Neural cell (in vitro differentiated cells): Measurements from ENCODE around the gene RAB1B. TPM values are rescaled to one million over a fixed set of nuclear protein-coding genes. Genes with fewer than 3 reads are reported as not detected.

Experiments used
- H2AFZ ChIP-seq: fragments of 200-600, 300-800 bp; sonication (generic), shearing (Covaris generic); 2 replicates; pipeline ENCODE4 v1.6.0; 2014; ENCODE audit warnings: low read depth, mild to moderate bottlenecking, antibody characterized with exemption, low read length, moderate library complexity
- H3F3A ChIP-seq: fragments of 200-600 bp; shearing (Covaris generic); 2 replicates; pipeline ENCODE4 v1.6.1; 2016; ENCODE audit warnings: mild to moderate bottlenecking, moderate library complexity, mixed read lengths, antibody characterized with exemption, low read length; ENCODE audit not compliant: insufficient read depth, poor library complexity, severe bottlenecking
- H3K27ac ChIP-seq: fragments of 200-600, 300-800 bp; sonication (generic), shearing (Covaris generic); 2 replicates; pipeline ENCODE4 v1.5.1; 2014; ENCODE audit warnings: mild to moderate bottlenecking, low read length, moderate library complexity
- H3K27me3 ChIP-seq: fragments of 300-800, 200-600 bp; sonication (generic), shearing (Covaris generic); 2 replicates; pipeline ENCODE4 v1.6.0; 2014; ENCODE audit warnings: mild to moderate bottlenecking, low read depth, low read length, moderate library complexity; ENCODE audit not compliant: insufficient read depth
- H3K36me3 ChIP-seq: fragments of 300-800, 200-600 bp; sonication (generic), shearing (Covaris generic); 2 replicates; pipeline ENCODE4 v1.5.1; 2014; ENCODE audit warnings: mild to moderate bottlenecking, antibody characterized with exemption, low read length, moderate library complexity; ENCODE audit not compliant: insufficient read depth
- H3K4me2 ChIP-seq: fragments of 300-800, 200-600 bp; sonication (generic), shearing (Covaris generic); 2 replicates; pipeline ENCODE4 v1.6.0; 2014; ENCODE audit warnings: mild to moderate bottlenecking, low read length
- H3K4me3 ChIP-seq: fragments of 300-800, 200-600 bp; sonication (generic), shearing (Covaris generic); 2 replicates; pipeline ENCODE4 v1.5.1; 2014; ENCODE audit warnings: mild to moderate bottlenecking, low read length, moderate library complexity
- H3K79me2 ChIP-seq: fragments of 200-600 bp; shearing (Covaris generic); replicated peaks from 2 replicates; pipeline ENCODE4 v1.6.0; 2014; ENCODE audit warnings: mild to moderate bottlenecking, low read length, moderate library complexity; ENCODE audit not compliant: insufficient read depth
- H3K9ac ChIP-seq: fragments of 300-800, 200-600 bp; sonication (generic), shearing (Covaris generic); 2 replicates; pipeline ENCODE4 v1.6.1; 2016; ENCODE audit warnings: mild to moderate bottlenecking, low read length, mixed read lengths
- H3K9me2 ChIP-seq: fragments of 200-600 bp; shearing (Covaris generic); 2 replicates; pipeline ENCODE4 v1.6.1; 2016; ENCODE audit warnings: mild to moderate bottlenecking, low read length, mixed read lengths; ENCODE audit not compliant: insufficient read depth
- H3K9me3 ChIP-seq: fragments of 200-600, 300-800 bp; sonication (generic), shearing (Covaris generic); 2 replicates; pipeline ENCODE4 v1.6.1; 2016; ENCODE audit warnings: mild to moderate bottlenecking, mixed run types, low read length, moderate library complexity, mixed read lengths
- H4K20me1 ChIP-seq: fragments of 200-600 bp; shearing (Covaris generic); 2 replicates; pipeline ENCODE4 v1.6.1; 2016; ENCODE audit warnings: mild to moderate bottlenecking, mixed run types; ENCODE audit not compliant: insufficient read depth
- CTCF ChIP-seq: fragments of 450-650 bp; IDR thresholded peaks from 2 replicates; pipeline ENCODE4 v1.5.1; 2014; ENCODE audit warnings: antibody characterized with exemption, mild to moderate bottlenecking, moderate library complexity; ENCODE audit not compliant: poor library complexity, severe bottlenecking
- EP300 ChIP-seq: fragments of 450-650 bp; conservative IDR thresholded peaks from 2 replicates; pipeline ENCODE4 v1.6.1; 2014; ENCODE audit warnings: antibody characterized with exemption, mild to moderate bottlenecking, moderate library complexity; ENCODE audit not compliant: poor library complexity, severe bottlenecking
- EZH2 ChIP-seq: fragments of 200-600, 300-800 bp; shearing (Covaris generic), sonication (generic); IDR thresholded peaks from 2 replicates; pipeline ENCODE4 v1.6.1; 2014; ENCODE audit warnings: antibody characterized with exemption, low read length, borderline replicate concordance, mild to moderate bottlenecking; ENCODE audit not compliant: insufficient read depth, poor library complexity, severe bottlenecking
- MXI1 ChIP-seq: fragments of 450-650 bp; conservative IDR thresholded peaks from 2 replicates; pipeline ENCODE4 v1.6.1; 2014; ENCODE audit warnings: antibody characterized with exemption, mild to moderate bottlenecking; ENCODE audit not compliant: poor library complexity, severe bottlenecking
- POLR2AphosphoS5 ChIP-seq: IDR thresholded peaks from 2 replicates; pipeline ENCODE4 v1.6.1; 2012
- RAD21 ChIP-seq: fragments of 450-650 bp; conservative IDR thresholded peaks from 2 replicates; pipeline ENCODE4 v1.6.1; 2014; ENCODE audit warnings: antibody characterized with exemption, mild to moderate bottlenecking, moderate library complexity
- REST ChIP-seq: IDR thresholded peaks from 2 replicates; pipeline ENCODE4 v1.6.1; 2012; ENCODE audit warnings: borderline replicate concordance
- SMC3 ChIP-seq: fragments of 450-650 bp; conservative IDR thresholded peaks from 2 replicates; pipeline ENCODE4 v1.6.1; 2014; ENCODE audit warnings: antibody characterized with exemption, mild to moderate bottlenecking, moderate library complexity; ENCODE audit not compliant: poor library complexity
- TAF1 ChIP-seq: IDR thresholded peaks from 2 replicates; pipeline ENCODE4 v1.6.1; 2012; ENCODE audit warnings: low read depth
- polyA plus RNA-seq: library from polyadenylated mRNA; depleted of rRNA; stranded (reverse); fragments of >200 nt; gene quantifications from 2 replicates; pipeline ENCODE4 v1.2.3, GENCODE V29; 2014

RAB1B gene
- polyA plus RNA-seq, 1 donor from 2014 or later: 27.2 TPM

- H3K36me3 ChIP-seq: no peaks in the 10 kb centered on the region
- peak; percentile 24 for TF ChIP-seq RAD21
- TF ChIP-seq REST: peak; percentile 14
- peak; percentile 86 for TF ChIP-seq POLR2AphosphoS5
- TF ChIP-seq EP300: peak; percentile 53
- TF ChIP-seq EZH2: no peak
- TF ChIP-seq TAF1: no peak
- TF ChIP-seq CTCF: peak; percentile 64
- TF ChIP-seq MXI1: peak; percentile 87
- peak; percentile 49 for TF ChIP-seq SMC3
- peaks cover 17% of the 10 kb centered on the region for H3K79me2 ChIP-seq
- H3K4me3 ChIP-seq: peak within 1 kb of the TSS; percentile 86
- no peaks in the 10 kb centered on the region for H3K9me3 ChIP-seq
- no peaks in the 10 kb centered on the region for H4K20me1 ChIP-seq
- peak within 1 kb of the TSS; percentile 68 for H3K4me2 ChIP-seq
- peak within 1 kb of the TSS; percentile 92 for H3K9ac ChIP-seq
- peaks cover 32% of the 10 kb centered on the region for H3K27me3 ChIP-seq
- peak within 1 kb of the TSS; percentile 88 for H3K27ac ChIP-seq
- no peaks in the 10 kb centered on the region for H3F3A ChIP-seq
- no peak within 1 kb of the TSS for H2AFZ ChIP-seq
- no peaks in the 10 kb centered on the region for H3K9me2 ChIP-seq
These were observed 20.5 kb downstream of the RAB1B start, which contains the start of gene YIF1A for GRCh38 chr11:66288671-66289547. Gene YIF1A (minus strand): TSS chr11:66289143. CDS start chr11:66288985, 158 bp downstream.

- H3K27ac ChIP-seq: peak overlapping the region; percentile 73
These were observed 21.3 kb downstream of the RAB1B start for GRCh38 chr11:66289548-66290329.

More at GRCh38 chr11:66289548-66290329, 21.3 kb downstream of the RAB1B start:
- Histone ChIP-seq H3K36me3 (no peaks in the 10 kb centered on the region), H3K4me2 (peak overlapping the region; percentile 68), H2AFZ (no peak overlapping the region), H3K79me2 (peaks cover 17% of the 10 kb centered on the region), H3K9me3 (no peaks in the 10 kb centered on the region), H3K9ac (peak overlapping the region; percentile 84), H3K27me3 (peaks cover 32% of the 10 kb centered on the region), H4K20me1 (no peaks in the 10 kb centered on the region), H3F3A (no peaks in the 10 kb centered on the region), H3K4me3 (peak overlapping the region; percentile 86), H3K9me2 (no peaks in the 10 kb centered on the region)
- no peak for TF ChIP-seq MXI1
- no peak for TF ChIP-seq POLR2AphosphoS5
- TF ChIP-seq EP300: no peak
- no peak for TF ChIP-seq SMC3
- peak; percentile 9 for TF ChIP-seq RAD21
- TF ChIP-seq EZH2: no peak
- TF ChIP-seq CTCF: no peak
- peak; percentile 87 for TF ChIP-seq REST
- TF ChIP-seq TAF1: no peak
